Epithelial cell of esophagus (primary cell): ENCODE data around the gene CEP41.
A peak's percentile ranks its signal among the peaks of the same experiment; 100 is the strongest.

Source experiments
- DNase-seq: peaks from one replicate; pipeline ENCODE4 v3.0.0; 2010; ENCODE audit warnings: low read depth
- H3K4me3 ChIP-seq: 2 replicates; pipeline ENCODE4 v1.5.1; 2011; ENCODE audit warnings: mild to moderate bottlenecking, low read length, control low read depth
- CTCF ChIP-seq: IDR thresholded peaks from 2 replicates; pipeline ENCODE4 v1.5.1; 2011; ENCODE audit warnings: low read depth, mild to moderate bottlenecking, low read length, control low read depth, inconsistent platforms; ENCODE audit not compliant: insufficient read depth; ENCODE audit errors: missing control alignments

Gene CEP41

GRCh38 chr7:130367088-130367755, 73.6 kb downstream of the CEP41 start:
- no peak for TF ChIP-seq CTCF
- no peak for DNase-seq
- H3K4me3 ChIP-seq: no peak overlapping the region

DNA sequence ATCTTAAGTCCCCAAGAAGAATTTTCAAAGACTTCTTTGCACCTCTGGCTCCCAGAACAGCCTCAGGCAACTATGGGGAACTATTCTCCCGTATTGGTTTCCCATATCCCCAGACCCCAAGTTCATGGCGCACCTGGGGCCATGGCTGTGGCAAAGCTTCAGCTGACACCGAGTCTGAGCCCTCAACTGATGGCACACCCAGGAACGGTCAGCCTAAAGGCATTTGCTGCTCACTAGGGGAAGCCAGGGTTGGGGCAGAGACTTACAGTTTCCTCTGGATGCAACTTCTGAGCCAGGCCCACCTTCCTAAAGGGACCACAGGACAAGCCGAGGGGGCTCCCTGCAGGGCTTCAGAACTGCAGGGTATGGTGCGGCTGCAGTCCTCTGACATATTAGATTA, 74.3 kb downstream of the CEP41 start:
- peak; percentile 14 for DNase-seq
- no peak for TF ChIP-seq CTCF
- no peak overlapping the region for H3K4me3 ChIP-seq

DNA sequence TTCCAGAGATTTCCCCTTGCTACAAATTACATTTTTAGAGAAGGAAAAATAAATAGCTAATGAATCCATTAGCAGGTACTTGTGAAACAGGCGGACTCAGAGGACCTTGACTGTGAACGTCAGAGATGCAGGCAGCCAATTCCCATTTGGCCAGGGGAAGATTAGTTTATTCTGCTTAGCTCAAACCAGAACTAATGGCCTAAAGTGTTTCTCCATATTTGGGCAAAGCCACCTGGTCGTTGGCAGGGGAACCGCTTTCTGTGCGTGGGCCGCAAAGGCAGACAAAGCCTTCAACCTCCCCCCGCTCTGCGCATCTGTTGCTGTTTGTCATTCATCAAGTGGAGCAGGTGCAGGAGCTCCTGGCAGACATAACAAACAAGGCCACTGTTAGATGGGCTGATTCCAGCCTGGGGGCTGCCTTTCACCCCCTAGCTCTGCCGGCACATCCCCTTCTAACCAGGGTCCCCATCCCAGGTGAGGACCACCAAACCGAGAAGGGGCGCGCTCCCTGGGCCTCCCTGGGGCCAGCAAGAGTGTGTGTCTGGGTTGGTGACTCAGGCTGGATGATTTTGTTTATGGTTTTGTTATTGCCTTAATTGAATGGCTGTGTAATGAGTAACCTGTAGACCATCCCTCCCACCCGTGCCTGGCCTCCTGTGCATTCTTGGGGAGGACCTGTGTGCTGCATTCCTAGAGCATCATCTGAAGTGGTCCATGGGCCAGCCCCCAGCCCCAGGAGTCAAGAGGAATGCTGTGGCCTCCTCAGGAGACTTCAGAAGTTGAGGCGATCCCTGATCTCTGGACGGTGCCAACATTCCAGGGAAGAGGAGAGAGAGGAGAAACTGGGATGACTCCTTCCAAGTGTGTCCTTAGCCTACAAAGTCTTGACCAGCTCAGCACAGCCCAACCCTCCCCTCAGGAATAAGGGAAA, 75.0 kb downstream of the CEP41 start:
- peak; percentile 74 for DNase-seq
- no peak overlapping the region for H3K4me3 ChIP-seq
- TF ChIP-seq CTCF: no peak

DNA sequence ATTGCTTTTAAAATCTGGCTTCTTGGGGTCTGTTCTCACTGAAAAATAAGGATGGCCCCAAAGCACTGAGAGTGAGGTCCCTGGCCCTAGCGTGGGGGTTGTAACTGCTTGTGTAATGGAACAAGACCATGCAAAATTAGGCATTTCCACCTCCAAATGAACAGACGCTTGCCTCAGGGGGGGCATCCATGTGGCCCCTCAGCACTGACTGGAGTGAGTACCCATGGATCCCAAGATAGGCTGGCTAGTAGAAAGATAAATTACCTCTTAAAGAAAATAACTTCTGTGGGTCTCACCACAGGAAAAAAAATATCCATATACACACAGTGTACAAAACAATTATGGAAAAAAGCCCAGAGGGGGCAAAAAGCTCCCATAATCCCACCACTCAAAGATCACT, 75.7 kb downstream of the CEP41 start:
- no peak for DNase-seq
- no peak for TF ChIP-seq CTCF
- no peak overlapping the region for H3K4me3 ChIP-seq

DNA sequence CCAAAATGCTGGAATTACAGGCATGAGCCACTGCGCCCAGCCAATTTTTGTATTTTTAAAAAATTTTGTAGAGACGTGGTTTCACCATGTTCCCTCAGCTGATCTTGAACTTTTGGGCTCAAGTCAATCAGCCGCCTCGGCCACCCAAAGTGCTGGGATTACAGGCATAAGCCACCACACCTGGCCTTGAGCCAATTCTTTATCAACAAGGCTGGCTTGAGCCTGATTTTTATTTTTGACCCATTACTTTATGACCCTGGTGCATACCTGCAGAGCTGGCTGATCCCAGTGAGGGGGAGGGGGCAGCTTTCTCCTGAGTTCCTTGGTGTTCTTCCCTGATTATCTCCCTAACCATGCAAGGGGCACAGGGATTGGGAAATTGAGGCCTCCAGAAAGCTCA, 76.4 kb downstream of the CEP41 start:
- TF ChIP-seq CTCF: no peak
- DNase-seq: no peak
- H3K4me3 ChIP-seq: no peak overlapping the region

GRCh38 chr7:130363026-130363847, 77.6 kb downstream of the CEP41 start:
- DNase-seq: peak; percentile 99
- no peak for TF ChIP-seq CTCF
- H3K4me3 ChIP-seq: no peak overlapping the region
